NT2/D1 (cell line): Measurements from ENCODE around the gene OXSM.

Source experiments
- SUZ12 ChIP-seq: IDR thresholded peaks from 2 replicates; pipeline ENCODE4 v1.6.1; 2011; ENCODE audit not compliant: insufficient read length, insufficient read depth; ENCODE audit errors: extremely low read depth
- YY1 ChIP-seq: IDR thresholded peaks from 2 replicates; pipeline ENCODE4 v1.6.1; 2011; ENCODE audit not compliant: insufficient read length, insufficient read depth

GRCh38 chr3:25751048-25751447 is 38.8 kb upstream of the OXSM start:
- no peak for TF ChIP-seq SUZ12
- TF ChIP-seq YY1 = no peak
